GM19467 (cell line): ENCODE data around the gene LMTK2.

Experiments used
- ATAC-seq: cut with Tn5 transposase; IDR thresholded peaks from one replicate; pipeline ENCODE4 v1.9.1; 2021; ENCODE audit warnings: mild to moderate bottlenecking, moderate library complexity; ENCODE audit not compliant: unreplicated experiment

The LMTK2 gene

GRCh38 chr7:98174334-98175259 is 67.9 kb downstream of the LMTK2 start:
- ATAC-seq = no peak

- no peak for ATAC-seq
These were observed 68.7 kb downstream of the LMTK2 start for GRCh38 chr7:98175260-98175940.

GRCh38 chr7:98177553-98177952 is 70.9 kb downstream of the LMTK2 start:
- no peak for ATAC-seq

GRCh38 chr7:98178321-98178720 is 71.7 kb downstream of the LMTK2 start:
- no peak for ATAC-seq

GRCh38 chr7:98178762-98179490 is 72.3 kb downstream of the LMTK2 start:
- no peak for ATAC-seq

- ATAC-seq = no peak
These were observed 74.1 kb downstream of the LMTK2 start for GRCh38 chr7:98180751-98181150.

- no peak for ATAC-seq
These were observed 78.4 kb downstream of the LMTK2 start for GRCh38 chr7:98185101-98185500.

GRCh38 chr7:98186452-98187137 is 79.9 kb downstream of the LMTK2 start:
- no peak for ATAC-seq

GRCh38 chr7:98187138-98187502 is 80.5 kb downstream of the LMTK2 start:
- no peak for ATAC-seq

- no peak for ATAC-seq
These were observed 82.9 kb downstream of the LMTK2 start for GRCh38 chr7:98189559-98189958.

- ATAC-seq = no peak
These were observed 85.2 kb downstream of the LMTK2 start for GRCh38 chr7:98191668-98192431.

GRCh38 chr7:98192781-98193457 is 86.3 kb downstream of the LMTK2 start:
- ATAC-seq = no peak

- no peak for ATAC-seq
These were observed 87.0 kb downstream of the LMTK2 start for GRCh38 chr7:98193474-98194180.

GRCh38 chr7:98194186-98194585 is 87.5 kb downstream of the LMTK2 start:
- ATAC-seq = no peak

GRCh38 chr7:98194672-98195457 is 88.2 kb downstream of the LMTK2 start:
- ATAC-seq = no peak

GRCh38 chr7:98196706-98197605 is 90.3 kb downstream of the LMTK2 start:
- no peak for ATAC-seq

- no peak for ATAC-seq
These were observed 92.5 kb downstream of the LMTK2 start for GRCh38 chr7:98199131-98199530.
